ENCODE data around the gene PTPN12.
"Not testable (repeated sequence)": the region's sequence is repeated elsewhere in the genome, so short reads cannot be mapped to it uniquely, and the experiment has no call there.

PTPN12 gene

DNA sequence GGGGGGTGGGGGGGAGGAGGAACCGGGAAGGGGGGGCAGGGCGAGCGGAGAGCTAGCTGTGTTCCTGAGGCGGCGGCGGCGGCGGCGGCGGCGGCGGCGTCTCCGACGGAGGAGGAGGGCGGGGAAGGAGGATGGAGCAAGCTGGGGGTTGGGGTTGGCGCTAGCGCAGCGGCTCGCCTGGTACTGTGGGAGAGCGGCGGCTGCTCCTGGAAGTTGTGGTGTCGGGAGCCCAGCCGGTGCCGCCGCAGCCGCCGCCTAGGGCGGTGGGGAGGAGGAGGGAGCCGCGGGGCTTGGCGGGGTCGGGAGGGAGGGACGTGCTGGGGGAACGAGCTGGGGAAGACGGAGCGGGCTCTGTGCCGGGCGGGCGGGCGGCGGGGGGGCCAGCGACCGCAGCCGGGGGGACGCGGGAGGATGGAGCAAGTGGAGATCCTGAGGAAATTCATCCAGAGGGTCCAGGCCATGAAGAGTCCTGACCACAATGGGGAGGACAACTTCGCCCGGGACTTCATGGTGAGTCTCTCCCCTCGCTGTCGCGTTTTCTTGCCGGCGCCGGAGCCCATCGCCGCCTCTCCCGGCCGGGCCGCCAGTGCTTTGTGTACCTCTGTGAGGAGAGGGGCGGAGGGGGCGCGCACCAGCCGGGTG lies at the start of gene PTPN12:
TSS of gene PTPN12 (plus strand) at position 160 of the 642 bp plus-strand sequence. CDS start at position 412, 252 bp downstream.
- DNase-seq (ENCODE audit: low read depth, low spot score): peak; percentile 65

- no peak for DNase-seq (ENCODE audit: low read depth, low spot score)
These were observed 48.1 kb upstream of the PTPN12 start for GRCh38 chr7:77488986-77489385.

GRCh38 chr7:77497079-77497478 lies 40.0 kb upstream of the PTPN12 start:
- DNase-seq (ENCODE audit: low read depth, low spot score): no peak

DNA sequence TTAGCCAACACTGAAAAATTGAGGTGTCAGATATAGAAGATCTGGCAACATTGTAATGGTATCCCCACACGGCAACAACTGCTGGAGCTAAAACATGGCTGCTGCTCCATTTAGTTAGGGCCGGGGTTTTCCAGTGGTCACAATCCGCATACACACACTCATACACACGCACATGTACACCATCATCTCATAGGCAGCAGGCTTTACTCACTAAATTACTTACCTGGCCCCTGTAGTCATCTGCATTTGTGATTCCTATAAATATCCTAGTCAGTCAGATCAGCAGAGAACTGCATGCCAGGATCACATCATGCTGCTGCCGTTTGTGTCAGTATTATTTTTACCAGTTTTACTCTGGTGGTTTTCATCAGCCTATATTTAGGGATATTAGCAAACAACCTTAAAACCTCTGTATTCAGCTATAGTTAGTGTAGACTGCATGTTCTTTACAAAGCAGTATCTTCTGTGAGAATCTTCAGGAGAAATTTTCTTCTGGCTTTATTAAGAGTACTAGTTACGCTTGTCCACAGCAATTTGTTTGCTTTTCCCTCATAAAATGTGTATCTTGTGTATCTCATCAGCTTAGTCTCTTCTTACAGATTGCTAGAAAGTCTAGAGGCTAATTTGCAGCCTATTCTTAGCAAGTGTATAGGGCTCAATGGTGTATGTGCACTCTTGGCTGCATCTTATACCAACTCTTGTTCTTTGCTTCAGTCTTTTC lies 38.3 kb upstream of the PTPN12 start:
- no peak for DNase-seq (ENCODE audit: low read depth, low spot score)

DNA sequence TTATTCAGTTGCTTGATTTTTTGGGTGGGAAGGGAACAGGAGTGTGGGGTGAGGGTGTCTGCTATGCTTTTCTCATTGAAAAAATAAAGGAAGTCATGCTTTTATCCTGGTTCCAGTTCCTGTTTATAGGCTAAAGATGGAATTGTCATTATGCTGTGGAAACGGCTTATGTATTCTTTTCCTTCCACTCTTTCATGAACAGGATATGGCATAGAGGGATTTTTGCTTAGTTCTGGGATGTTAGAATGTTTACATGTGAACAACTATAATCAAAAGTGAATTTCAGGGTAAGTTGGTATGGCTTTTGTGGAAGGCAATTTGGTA lies 35.9 kb upstream of the PTPN12 start:
- DNase-seq (ENCODE audit: low read depth, low spot score): no peak

GRCh38 chr7:77504951-77505350 lies 32.1 kb upstream of the PTPN12 start:
- DNase-seq (ENCODE audit: low read depth, low spot score): no peak

GRCh38 chr7:77506899-77507298 lies 30.2 kb upstream of the PTPN12 start:
- no peak for DNase-seq (ENCODE audit: low read depth, low spot score)

DNA sequence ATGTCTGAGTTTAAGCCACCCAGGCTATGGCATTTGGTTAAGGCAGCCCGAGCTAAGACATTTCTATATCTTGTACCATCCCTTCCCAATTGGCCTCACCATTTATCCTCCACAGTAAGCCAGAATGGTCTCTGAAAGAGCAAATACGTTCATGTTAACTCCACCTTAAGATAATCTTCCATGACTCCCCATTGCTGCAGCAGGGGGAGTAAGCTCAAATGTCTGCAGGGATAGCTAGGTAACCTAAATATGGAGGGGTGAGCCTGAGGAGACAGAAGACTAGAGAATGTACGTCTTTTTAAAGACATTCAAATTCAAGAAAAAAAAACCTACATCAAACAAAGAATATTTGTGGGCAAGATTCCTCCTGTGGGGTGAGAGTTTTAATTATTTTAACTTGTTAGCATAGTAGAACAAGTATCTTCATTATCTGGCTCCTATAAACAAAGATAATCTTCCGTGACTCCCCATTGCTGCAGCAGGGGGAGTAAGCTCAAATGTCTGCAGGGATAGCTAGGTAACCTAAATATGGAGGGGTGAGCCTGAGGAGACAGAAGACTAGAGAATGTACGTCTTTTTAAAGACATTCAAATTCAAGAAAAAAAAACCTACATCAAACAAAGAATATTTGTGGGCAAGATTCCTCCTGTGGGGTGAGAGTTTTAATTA lies 24.0 kb upstream of the PTPN12 start:
- DNase-seq (ENCODE audit: low read depth, low spot score): not testable (repeated sequence)

DNA sequence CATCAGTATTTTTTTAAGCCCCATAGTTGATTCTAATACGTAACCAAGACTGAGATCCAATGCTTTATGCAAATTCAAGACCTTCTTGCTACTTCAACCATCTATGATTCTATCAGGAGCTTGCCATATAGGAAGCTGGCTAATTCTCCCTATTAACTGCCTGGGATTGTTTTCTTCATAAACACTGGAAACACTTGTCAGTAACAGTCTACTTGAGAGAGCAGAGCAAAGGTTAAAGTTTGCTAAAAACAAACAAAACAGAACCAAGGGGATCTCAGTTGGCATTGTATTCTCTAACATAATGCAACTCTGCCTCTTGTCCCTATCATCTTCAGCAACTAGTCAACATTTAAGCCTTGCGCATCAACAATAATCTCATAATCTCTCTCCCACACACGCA lies 21.0 kb upstream of the PTPN12 start:
- DNase-seq (ENCODE audit: low read depth, low spot score): no peak

DNA sequence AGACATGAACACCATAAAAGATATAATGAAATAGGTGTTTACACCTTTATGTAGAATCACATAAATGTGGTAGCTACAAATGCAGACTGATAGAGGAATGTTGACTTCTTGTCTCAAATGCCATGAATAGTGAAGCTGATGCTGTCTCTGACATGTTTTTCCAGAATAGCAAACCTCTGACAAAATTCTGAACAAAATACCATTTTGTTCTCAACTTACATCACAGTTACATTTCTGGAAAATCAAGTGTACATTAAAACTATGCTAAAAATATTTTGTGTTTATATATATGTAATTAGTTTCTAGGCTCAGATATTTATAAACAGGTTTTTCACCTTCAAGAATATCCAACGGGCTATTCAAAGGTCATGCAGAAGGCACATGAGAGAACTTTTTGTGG lies 16.8 kb upstream of the PTPN12 start:
- DNase-seq (ENCODE audit: low read depth, low spot score): no peak

GRCh38 chr7:77521537-77521936 lies 15.6 kb upstream of the PTPN12 start:
- DNase-seq (ENCODE audit: low read depth, low spot score): not testable (repeated sequence)

DNA sequence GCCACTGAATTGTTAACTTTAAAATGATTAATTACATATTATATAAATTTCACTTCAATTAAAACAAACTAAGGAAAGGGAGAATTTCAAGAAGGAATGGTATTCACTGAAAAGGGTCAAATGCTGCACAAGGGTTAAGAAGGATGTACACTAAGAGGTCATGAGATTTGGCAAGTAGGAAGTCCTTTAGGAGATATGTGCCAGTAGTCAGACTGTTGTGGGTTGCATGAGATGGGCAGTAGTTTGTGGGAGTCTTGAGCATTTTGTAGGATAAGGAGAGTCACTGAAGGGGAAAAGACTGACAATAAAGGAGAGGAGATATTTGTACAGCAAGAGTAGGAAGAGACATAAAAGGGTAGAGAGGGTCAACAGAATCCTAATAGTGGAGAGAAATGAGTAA lies 12.4 kb upstream of the PTPN12 start:
- DNase-seq (ENCODE audit: low read depth, low spot score): no peak

GRCh38 chr7:77525231-77525630 lies 11.9 kb upstream of the PTPN12 start:
- no peak for DNase-seq (ENCODE audit: low read depth, low spot score)

- DNase-seq (ENCODE audit: low read depth, low spot score): no peak
These were observed 8.7 kb upstream of the PTPN12 start for GRCh38 chr7:77528368-77528767.

DNA sequence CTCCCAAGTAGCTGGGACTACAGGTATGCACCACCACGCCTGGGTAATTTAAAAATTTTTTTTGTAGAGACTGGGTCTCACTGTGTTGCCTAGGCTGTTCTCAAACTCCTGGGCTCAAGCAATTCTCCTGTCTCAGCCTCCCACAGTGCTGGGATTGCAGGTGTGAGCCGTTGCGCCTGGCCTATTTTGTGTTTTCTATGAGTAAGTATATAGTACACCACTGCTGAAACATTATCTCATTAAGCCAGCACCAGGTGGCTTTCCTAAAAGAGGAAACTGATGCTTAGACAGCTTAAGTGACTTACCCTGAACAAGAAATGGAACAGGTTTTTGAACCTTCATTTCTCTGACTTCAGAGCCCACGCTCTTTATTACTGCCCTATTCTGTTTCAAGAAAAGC lies 7.8 kb upstream of the PTPN12 start:
- no peak for DNase-seq (ENCODE audit: low read depth, low spot score)

GRCh38 chr7:77531038-77531437 lies 6.1 kb upstream of the PTPN12 start:
- DNase-seq (ENCODE audit: low read depth, low spot score): no peak

DNA sequence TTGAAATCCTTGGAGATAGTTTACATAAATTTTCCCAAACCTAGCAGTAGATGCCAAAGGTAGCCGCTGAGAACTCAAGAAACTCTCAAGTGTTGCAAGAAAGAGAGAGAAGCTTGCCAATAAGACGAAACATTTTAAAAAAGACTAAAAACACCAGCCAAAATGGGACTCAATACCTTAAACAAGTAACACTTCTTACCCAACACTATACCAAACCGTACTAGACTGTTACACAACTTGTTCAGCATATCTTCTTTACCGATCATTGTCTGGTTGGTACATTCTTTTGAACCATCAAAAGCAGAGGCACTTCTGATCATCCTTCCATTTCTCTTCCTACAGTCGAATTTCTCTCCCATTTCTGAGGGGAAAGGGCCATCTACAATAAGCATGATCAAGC lies 4.8 kb upstream of the PTPN12 start:
- no peak for DNase-seq (ENCODE audit: low read depth, low spot score)

DNA sequence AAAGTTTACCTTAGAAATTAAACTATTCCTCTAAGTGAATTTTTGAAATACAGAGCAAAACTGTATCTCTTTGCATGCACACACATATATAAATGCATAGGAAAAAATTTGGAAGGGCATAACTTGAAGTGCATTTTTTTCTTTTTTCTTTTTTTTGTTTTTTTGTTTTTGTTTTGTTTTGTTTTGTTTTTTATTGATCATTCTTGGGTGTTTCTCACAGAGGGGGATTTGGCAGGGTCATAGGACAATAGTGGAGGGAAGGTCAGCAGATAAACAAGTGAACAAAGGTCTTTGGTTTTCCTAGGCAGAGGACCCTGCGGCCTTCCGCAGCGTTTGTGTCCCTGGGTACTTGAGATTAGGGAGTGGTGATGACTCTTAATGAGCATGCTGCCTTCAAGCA lies 4.4 kb upstream of the PTPN12 start:
- not testable (repeated sequence) for DNase-seq (ENCODE audit: low read depth, low spot score)

- not testable (repeated sequence) for DNase-seq (ENCODE audit: low read depth, low spot score)
These were observed 3.0 kb upstream of the PTPN12 start for GRCh38 chr7:77534046-77534445.

DNA sequence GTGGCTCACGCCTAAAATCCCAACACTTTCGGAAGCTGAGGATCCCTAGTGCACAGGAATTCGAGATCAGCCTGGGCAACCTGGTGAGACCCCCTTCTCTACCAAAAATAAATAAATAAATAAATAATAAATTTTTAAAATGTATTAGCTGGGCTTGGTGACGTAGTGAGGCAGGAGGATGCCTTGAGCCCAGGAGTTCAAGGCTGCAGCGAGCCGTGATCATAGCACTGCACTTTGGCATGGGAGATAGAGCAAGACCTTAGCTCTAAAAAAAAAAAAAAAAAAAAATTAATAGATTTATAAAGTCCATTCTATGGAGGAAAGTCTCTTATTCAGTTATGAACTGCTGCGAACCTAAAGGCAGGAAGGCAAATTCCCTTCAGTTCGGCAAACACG lies 1.1 kb upstream of the PTPN12 start:
- no peak for DNase-seq (ENCODE audit: low read depth, low spot score)

DNA sequence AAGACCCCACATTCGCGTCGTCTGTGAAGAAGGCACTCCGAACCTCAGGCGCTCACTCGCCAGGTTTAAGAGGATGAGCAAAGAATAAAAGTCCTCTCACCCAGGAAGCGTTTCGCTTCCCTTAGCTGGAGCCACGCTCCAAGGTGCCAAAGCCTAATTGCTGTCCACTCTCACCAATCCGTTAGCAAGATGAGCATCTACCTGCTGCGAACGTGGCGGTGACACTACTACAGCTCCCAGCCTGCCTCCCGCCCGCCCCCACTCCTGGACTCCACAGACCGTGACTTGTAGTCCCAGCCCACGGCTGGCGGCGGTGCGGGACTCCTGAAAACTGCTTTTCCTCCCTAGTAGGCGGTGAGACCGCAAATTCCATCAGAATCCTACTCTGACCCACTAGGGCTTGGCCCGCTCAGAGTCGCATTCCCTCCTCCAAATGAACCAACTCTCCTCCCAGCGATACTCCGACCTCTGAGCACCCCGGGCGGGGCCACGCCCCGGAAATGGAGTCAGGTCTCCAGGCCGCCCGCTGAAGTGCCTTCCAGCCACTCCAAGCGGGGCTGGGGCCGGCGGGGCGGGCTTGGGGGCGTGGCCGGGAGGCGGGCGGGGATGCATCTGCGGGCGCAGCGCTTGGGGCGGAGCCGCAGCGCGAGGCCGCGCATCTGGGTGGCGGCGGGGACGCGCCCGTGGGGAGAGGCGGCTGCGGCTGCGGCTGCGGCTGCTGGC lies 521 bp upstream of the PTPN12 start:
- DNase-seq (ENCODE audit: low read depth, low spot score): peak; percentile 97

DNA sequence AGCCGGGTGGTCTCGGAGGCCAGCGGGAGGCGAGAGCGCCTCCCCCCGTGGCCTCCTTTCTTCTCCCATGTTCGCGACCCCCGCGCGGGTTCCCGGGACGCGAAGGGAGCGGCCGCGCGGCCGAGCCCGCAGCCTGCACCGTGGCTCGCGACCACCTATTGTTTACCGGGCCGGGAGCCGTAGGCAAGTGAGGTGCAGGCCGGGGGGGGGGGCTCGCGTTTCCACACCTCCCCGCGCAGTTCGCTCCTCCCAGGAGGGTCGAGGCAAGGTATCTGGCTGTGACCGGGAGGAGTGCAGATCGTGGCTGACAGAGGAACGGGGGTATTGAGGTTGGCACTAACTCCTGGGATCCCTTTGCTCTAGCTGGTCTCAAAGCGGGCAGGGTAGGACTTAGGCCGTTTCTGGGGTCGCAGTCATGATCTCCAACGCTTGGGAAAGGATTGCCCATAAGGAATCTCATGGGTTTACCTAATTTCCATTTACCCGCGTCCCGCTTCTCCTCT lies 734 bp downstream of the PTPN12 start:
- DNase-seq (ENCODE audit: low read depth, low spot score): peak; percentile 72
